Keratinocyte (primary cell): ENCODE results near the gene AOPEP. TPM values are rescaled to one million over a fixed set of nuclear protein-coding genes. Genes with fewer than 3 reads are reported as not detected.

Source experiments
- DNase-seq: peaks from one replicate; pipeline ENCODE4 v3.0.0-alpha.2; 2011; ENCODE audit warnings: low read depth, missing footprints, low spot score
- FAIRE-seq: peaks from 2 replicates; lab custom pipeline; 2011; peaks lifted over from hg19 to GRCh38; lab: Jason Lieb, UNC
- H2AFZ ChIP-seq: 2 replicates; pipeline ENCODE4 v1.6.0; 2012; ENCODE audit warnings: low read length, control low read depth, inconsistent platforms; ENCODE audit not compliant: control insufficient read depth
- H3K27ac ChIP-seq: 2 replicates; pipeline ENCODE4 v1.5.1; 2011; ENCODE audit warnings: low read length; ENCODE audit not compliant: control insufficient read depth, insufficient read depth
- H3K27me3 ChIP-seq: 3 replicates; pipeline ENCODE4 v1.6.0; 2011; ENCODE audit warnings: low read length; ENCODE audit not compliant: control insufficient read depth, insufficient read depth; ENCODE audit errors: extremely low read depth
- H3K36me3 ChIP-seq, 2 experiments: 2 replicates in 1 of 2; 3 replicates in 1 of 2; pipeline ENCODE4 v1.5.1; 2011; ENCODE audit warnings: low read length in 2 of 2, mild to moderate bottlenecking in 1 of 2; ENCODE audit not compliant: control insufficient read depth in 2 of 2, insufficient read depth in 2 of 2; ENCODE audit errors: extremely low read depth in 1 of 2
- H3K4me1 ChIP-seq: 3 replicates; pipeline ENCODE4 v1.5.1; 2011; ENCODE audit warnings: low read length; ENCODE audit not compliant: control insufficient read depth, insufficient read depth; ENCODE audit errors: extremely low read depth
- H3K4me2 ChIP-seq: 3 replicates; pipeline ENCODE4 v1.6.0; 2011; ENCODE audit warnings: low read depth, low read length; ENCODE audit not compliant: control insufficient read depth, insufficient read depth; ENCODE audit errors: extremely low read depth
- H3K4me3 ChIP-seq, 3 experiments: fragments of 200-600 bp in 1 of 3; sonication (generic) in 1 of 3; 2 replicates in 2 of 3; 3 replicates in 1 of 3; pipeline ENCODE4 v1.5.1; 2011 to 2016; ENCODE audit warnings: low read length in 3 of 3, mild to moderate bottlenecking in 3 of 3, control low read depth in 2 of 3, inconsistent platforms in 1 of 3, low read depth in 1 of 3, mixed read lengths in 1 of 3, mixed run types in 1 of 3, moderate library complexity in 1 of 3; ENCODE audit not compliant: control insufficient read depth in 2 of 3, insufficient read depth in 2 of 3; ENCODE audit errors: extremely low read depth in 1 of 3
- H3K79me2 ChIP-seq: 2 replicates; pipeline ENCODE4 v1.6.0; 2012; ENCODE audit warnings: low read length; ENCODE audit not compliant: control insufficient read depth, insufficient read depth
- H3K9ac ChIP-seq: 3 replicates; pipeline ENCODE4 v1.6.0; 2011; ENCODE audit warnings: low read length; ENCODE audit not compliant: control insufficient read depth, insufficient read depth; ENCODE audit errors: extremely low read depth
- H3K9me1 ChIP-seq: 3 replicates; pipeline ENCODE4 v1.6.0; 2011; ENCODE audit warnings: low read length; ENCODE audit not compliant: control insufficient read depth, insufficient read depth; ENCODE audit errors: extremely low read depth
- H3K9me3 ChIP-seq: 2 replicates; pipeline ENCODE4 v1.5.1; 2012; ENCODE audit warnings: low read depth, low read length; ENCODE audit not compliant: control insufficient read depth
- H4K20me1 ChIP-seq: 3 replicates; pipeline ENCODE4 v1.6.0; 2011; ENCODE audit warnings: low read length; ENCODE audit not compliant: control insufficient read depth, insufficient read depth; ENCODE audit errors: extremely low read depth
- EZH2 ChIP-seq: IDR thresholded peaks from one replicate; pipeline ENCODE4 v1.6.1; 2012; ENCODE audit warnings: inconsistent platforms, mild to moderate bottlenecking, low read length, moderate library complexity
- dilution Hi-C: fragments of 300-500 bp; cut with MboI; formaldehyde crosslinking; loops from one replicate; pipeline ENCODE4 v1.7.0; 2020; ENCODE audit warnings: low sequenced_read_pairs; ENCODE audit not compliant: extremely low pct_ligation_motif_present
- polyA plus RNA-seq, 5 experiments: library from polyadenylated mRNA; depleted of rRNA in 3 of 5; stranded (reverse) in 3 of 5; stranded (forward) in 1 of 5; unstranded in 1 of 5; fragments of >200 nt; gene quantifications; 1 replicate in 1 of 5; 2 replicates in 3 of 5; 3 replicates in 1 of 5; pipeline versions ENCODE4 v1.2.1 to v1.2.3, GENCODE V29; 2011 to 2012; ENCODE audit warnings: missing spikeins in 2 of 5, low read depth in 1 of 5, low replicate concordance in 1 of 5
- TF ChIP-seq, protein P1 (sequence below), 3 experiments: IDR thresholded peaks in 1 of 3; conservative IDR thresholded peaks in 1 of 3; optimal IDR thresholded peaks in 1 of 3; 2 replicates in 2 of 3; 3 replicates in 1 of 3; pipeline versions ENCODE3 to v1.5.1; 2011; ENCODE audit warnings: low read length in 3 of 3, mild to moderate bottlenecking in 3 of 3, moderate library complexity in 2 of 3, control low read depth in 1 of 3, inconsistent platforms in 1 of 3; ENCODE audit not compliant: insufficient read depth in 2 of 3; ENCODE audit errors: extremely low read depth in 1 of 3

Gene AOPEP
- polyA plus RNA-seq, 1 donor (not counting 4 experiments of a cell fraction or from before 2014, with no cell fraction given) = 27.0 TPM

DNA sequence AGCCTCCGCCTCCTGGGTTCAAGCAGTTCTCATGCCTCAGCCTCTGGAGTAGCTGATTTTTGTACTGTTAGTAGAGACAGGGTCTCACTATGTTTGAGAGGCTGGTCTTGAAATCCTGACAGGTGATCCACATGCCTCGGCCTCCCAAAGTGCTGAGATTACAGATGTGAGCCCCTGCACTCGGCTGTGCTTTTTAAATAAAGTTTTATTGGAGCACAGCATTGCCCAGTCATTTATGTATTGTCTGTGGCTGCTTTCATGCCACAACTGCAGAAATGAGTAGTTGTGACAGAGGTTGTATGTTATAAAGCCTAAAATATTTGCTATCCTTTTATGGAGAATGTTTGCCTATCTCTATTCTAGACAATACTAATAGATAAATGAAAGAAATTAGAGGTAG, 169.2 kb downstream of the AOPEP start:
- H3K4me2 ChIP-seq = no peak overlapping the region
- H3K9me3 ChIP-seq = no peaks in the 10 kb centered on the region
- no peaks in the 10 kb centered on the region for H3K9me1 ChIP-seq
- H3K79me2 ChIP-seq = no peaks in the 10 kb centered on the region
- no peak overlapping the region for H2AFZ ChIP-seq
- H3K4me3 ChIP-seq = no peak overlapping the region
- no peaks in the 10 kb centered on the region for H4K20me1 ChIP-seq
- FAIRE-seq = no peak
- no peak overlapping the region for H3K27ac ChIP-seq
- TF ChIP-seq EZH2 = no peak
- TF ChIP-seq, protein P1, sequence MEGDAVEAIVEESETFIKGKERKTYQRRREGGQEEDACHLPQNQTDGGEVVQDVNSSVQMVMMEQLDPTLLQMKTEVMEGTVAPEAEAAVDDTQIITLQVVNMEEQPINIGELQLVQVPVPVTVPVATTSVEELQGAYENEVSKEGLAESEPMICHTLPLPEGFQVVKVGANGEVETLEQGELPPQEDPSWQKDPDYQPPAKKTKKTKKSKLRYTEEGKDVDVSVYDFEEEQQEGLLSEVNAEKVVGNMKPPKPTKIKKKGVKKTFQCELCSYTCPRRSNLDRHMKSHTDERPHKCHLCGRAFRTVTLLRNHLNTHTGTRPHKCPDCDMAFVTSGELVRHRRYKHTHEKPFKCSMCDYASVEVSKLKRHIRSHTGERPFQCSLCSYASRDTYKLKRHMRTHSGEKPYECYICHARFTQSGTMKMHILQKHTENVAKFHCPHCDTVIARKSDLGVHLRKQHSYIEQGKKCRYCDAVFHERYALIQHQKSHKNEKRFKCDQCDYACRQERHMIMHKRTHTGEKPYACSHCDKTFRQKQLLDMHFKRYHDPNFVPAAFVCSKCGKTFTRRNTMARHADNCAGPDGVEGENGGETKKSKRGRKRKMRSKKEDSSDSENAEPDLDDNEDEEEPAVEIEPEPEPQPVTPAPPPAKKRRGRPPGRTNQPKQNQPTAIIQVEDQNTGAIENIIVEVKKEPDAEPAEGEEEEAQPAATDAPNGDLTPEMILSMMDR (optimal IDR thresholded peaks at IDR 0.05 in 1 of 3, IDR thresholded peaks at IDR 0.05 in 1 of 3, conservative IDR thresholded peaks at IDR 0.05 in 1 of 3; ENCODE audit: extremely low read depth in 1 of 3, insufficient read depth in 2 of 3, low read length in 3 of 3) = no peak
- H3K9ac ChIP-seq = no peak overlapping the region
- DNase-seq = no peak
- H3K27me3 ChIP-seq = no peaks in the 10 kb centered on the region
- dilution Hi-C loops = no loop called here
- peaks cover 33% of the 10 kb centered on the region for H3K4me1 ChIP-seq
- no peaks in the 10 kb centered on the region for H3K36me3 ChIP-seq

DNA sequence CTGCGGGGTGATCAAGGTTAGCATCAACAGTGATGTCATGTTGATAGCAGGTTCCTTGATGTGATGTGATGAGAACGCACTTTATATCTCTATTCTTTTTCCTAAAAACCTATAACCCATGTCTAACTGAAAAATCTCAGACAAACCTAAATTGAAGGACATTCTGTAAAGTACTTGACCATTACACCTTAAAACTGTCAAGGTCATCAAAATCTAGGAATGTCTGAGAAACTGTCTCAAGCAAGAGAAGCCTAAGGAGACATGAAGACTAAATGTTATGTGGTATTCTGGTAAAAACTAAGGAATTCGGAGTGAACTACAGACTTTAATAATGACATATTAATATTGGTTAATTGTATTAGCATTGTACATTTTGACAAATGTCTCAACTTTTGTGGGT, 170.0 kb downstream of the AOPEP start:
- no peaks in the 10 kb centered on the region for H3K36me3 ChIP-seq
- DNase-seq = no peak
- H4K20me1 ChIP-seq = no peaks in the 10 kb centered on the region
- no peaks in the 10 kb centered on the region for H3K9me1 ChIP-seq
- H3K4me1 ChIP-seq = peaks cover 40% of the 10 kb centered on the region
- H3K27ac ChIP-seq = no peak overlapping the region
- no peak for FAIRE-seq
- TF ChIP-seq, protein P1 (optimal IDR thresholded peaks at IDR 0.05 in 1 of 3, IDR thresholded peaks at IDR 0.05 in 1 of 3, conservative IDR thresholded peaks at IDR 0.05 in 1 of 3; ENCODE audit: extremely low read depth in 1 of 3, insufficient read depth in 2 of 3, low read length in 3 of 3) = no peak
- no peak for TF ChIP-seq EZH2
- H3K4me3 ChIP-seq = no peak overlapping the region
- H3K9me3 ChIP-seq = no peaks in the 10 kb centered on the region
- dilution Hi-C loops = no loop called here
- no peak overlapping the region for H3K4me2 ChIP-seq
- H3K79me2 ChIP-seq = no peaks in the 10 kb centered on the region
- no peaks in the 10 kb centered on the region for H3K27me3 ChIP-seq
- H3K9ac ChIP-seq = no peak overlapping the region
- H2AFZ ChIP-seq = no peak overlapping the region
